NCI-H146 treated with DMSO at 0.1 percent for 48 hours (cell line): ENCODE data around the gene DOCK1.

ENCODE experiments used
- DNase-seq: peaks from one replicate; lab custom pipeline; 2025; ENCODE audit not compliant: unreplicated experiment; lab: John Stamatoyannopoulos, UW

The DOCK1 gene

DNA sequence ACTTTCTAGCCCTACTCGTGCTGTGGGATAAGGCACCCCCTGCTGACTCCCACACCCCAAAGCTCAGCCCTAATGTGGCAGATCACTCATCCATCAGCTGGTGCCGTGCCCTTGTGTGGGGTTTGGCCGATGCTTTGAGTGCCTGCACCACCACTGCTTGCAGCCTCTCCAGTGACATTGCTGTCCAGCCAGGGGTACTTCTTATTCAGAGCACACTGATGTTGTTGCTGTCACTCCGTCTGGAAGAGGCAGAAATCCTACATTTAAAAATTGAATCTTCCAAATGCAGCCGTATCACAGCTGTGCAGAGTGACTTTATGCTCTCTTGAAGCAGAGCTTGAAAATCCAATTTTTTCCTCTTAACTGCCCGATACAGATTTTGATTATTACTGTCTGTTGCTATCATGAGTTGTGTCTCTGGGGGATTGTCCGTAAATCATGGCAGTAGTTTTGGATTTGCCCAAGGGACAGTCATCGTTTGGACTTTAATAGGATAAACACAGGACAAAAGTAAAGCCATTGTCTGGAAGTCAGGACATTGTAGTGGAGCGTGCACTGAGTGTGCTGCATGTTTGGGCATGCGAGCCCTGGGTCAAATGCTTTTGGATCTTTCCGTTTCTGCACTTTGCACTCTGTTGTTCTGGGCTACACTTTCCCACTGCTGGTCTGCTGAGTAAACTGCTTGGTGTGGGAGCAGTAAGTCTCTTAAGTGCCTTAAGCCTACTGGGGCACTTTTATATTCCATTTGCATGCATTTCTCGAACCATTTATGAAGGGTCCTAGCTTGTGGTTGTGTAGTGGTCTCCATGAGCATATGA, 128.2 kb downstream of the DOCK1 start:
- no peak for DNase-seq

GRCh38 chr10:127034034-127034633, 128.9 kb downstream of the DOCK1 start:
- no peak for DNase-seq

DNA sequence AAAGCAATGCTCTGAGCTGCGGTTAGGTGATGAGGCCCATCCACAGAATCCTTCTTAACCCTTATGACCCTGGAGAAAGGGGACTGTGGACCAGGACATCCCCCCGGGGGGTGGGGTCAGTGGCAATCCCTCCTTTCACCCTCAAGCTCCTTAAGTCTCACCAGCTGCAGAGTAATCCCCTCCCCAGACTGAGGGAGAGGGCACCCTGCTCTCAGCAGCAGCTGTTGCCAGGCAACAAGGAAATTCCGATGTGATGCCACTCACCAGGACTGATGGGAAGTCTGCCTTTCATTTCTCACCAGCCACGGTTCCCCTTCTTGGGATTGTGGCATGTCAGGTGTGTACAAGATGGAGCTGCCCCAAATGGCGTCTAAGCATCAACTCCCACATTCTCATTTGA, 129.6 kb downstream of the DOCK1 start:
- DNase-seq, result no peak

- DNase-seq, result no peak
Measured at GRCh38 chr10:127035827-127036226, 130.6 kb downstream of the DOCK1 start.

DNA sequence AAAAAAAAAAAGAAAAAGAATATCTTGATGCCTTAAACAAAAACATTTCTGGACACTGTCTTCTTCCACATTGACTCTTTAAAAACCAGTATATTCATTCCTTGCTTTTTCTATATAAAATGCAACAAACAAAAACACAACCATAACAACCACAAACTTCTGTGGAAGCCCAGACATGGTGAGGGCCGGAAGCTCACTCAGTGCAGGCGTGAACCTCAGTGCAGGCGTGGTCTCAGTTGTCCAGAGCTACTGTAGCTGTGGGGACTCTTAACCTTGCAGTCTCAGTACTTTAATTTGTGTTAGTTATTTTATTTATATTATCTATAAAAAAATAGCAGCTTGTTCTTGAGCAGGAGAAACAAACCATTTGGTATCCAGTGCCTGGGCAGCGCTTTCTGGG, 131.8 kb downstream of the DOCK1 start:
- DNase-seq, result no peak

GRCh38 chr10:127039435-127039834, 134.2 kb downstream of the DOCK1 start:
- no peak for DNase-seq

- DNase-seq, result no peak
Measured at GRCh38 chr10:127040756-127041155, 135.5 kb downstream of the DOCK1 start.

GRCh38 chr10:127041552-127041951, 136.3 kb downstream of the DOCK1 start:
- no peak for DNase-seq

DNA sequence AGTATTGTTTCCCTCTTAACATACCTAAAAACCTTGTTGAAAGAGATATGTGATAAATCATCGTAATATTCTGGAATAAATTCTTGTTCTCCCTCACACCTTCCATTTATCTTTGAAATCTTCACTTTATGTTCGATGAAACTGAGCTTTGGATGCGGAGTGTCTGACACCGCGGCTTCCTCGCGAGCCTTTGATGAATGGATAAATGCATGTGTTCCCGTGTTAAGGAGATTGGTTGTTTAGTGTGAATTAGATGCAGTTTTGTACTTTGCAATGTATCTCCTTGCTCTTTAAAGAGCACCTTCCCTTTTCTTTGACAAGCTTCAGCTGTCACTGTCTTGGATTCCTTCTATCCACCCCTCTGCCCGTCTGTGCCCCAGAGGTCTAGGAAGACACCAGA, 138.1 kb downstream of the DOCK1 start:
- no peak for DNase-seq

- no peak for DNase-seq
Measured at GRCh38 chr10:127044186-127044585, 139.0 kb downstream of the DOCK1 start.

DNA sequence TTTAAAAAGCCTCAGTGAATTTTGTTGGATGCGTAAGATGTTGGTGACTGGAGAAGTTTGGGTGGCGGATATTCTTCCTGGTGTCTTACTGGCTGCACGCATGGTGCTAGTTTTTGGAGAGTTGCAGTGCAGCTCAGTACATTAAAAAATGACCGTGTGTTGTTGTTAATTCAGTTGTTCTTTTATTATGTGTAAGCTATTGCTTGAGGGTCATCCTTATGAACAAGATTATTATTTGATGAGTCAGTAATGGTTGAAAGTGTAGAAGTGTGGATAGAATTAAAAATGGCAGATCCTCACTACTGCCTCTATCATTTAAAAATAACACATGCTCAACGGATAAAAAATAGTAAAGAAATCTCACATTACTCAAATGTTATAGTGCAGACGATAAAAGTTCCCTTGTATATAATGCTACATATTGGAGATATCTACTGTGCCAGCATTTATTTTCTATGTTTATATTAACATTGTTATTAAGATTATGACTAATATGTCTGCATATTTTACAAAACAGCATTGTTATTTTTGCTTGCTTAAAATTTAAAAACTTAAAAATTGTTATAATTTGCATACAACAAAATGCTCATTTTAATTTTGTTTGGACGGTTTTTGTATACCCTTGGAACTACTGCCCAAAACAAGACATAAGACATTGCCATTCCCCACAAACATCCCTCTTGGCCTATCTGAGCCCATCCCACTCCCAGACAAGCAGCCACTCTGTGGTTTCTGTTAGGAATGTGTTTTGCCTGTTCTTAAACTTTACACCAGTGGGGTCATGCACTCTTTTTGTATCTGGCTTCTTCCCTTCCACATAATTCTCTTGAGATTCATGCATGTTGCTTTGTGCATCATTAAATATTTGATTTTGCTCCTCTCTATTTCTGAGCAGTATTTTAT, 142.0 kb downstream of the DOCK1 start:
- no peak for DNase-seq

DNA sequence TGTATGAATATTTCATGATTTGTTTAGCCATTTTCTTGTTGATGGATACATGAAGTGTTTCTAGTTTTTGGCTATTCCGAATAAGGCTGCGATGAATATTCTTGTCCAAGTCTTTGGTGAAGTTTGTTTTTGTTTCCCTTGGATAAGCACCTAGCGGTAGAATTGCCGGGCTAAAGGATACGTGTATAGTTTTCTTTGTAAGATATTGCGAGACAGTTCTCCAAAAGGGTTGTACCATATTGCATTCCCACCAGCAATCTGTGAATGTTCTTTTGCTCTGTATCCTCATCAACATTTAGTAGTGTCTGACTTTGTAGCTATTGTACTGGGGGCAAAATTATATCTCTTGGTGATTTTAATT, 142.6 kb downstream of the DOCK1 start:
- no peak for DNase-seq

GRCh38 chr10:127048630-127049029, 143.4 kb downstream of the DOCK1 start:
- peak; percentile 47 for DNase-seq

DNA sequence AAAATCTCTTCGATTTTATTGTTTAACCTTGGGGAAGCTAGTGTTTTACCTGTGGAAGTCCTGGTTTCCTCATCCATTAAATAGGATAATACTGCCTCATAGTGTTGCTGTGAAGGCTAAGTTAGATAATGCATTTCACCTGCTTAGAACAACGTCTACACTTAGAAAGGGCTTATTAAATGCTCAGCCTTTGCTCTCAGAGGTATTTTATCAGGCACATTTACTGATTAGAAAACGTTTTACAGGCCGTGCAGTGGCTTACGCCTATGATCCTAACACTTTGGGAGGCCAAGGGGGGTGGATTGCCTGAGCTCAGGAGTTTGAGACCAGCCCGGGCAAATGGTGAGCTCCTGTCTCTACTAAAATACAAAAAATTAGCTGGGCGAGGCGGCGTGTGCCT, 146.8 kb downstream of the DOCK1 start:
- no peak for DNase-seq

DNA sequence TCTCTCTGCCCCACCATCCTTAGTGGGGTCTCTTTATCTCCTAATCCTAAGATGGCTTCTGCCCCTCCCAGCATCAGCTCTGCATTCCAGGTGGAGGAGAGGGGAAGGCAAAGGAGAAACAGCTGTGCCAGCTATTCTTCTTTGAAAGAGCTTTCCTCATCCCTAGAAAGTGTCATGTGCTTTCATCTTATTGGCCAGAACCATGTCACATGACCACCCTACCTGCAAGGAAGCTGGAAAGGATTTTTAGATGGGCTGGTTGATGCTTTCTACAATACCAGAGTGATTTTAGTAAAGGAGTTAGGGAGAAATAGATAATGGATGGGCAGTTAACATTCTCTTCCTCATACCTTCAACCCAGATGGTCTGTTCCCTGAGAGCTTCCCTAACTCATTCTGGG, 150.0 kb downstream of the DOCK1 start:
- no peak for DNase-seq

DNA sequence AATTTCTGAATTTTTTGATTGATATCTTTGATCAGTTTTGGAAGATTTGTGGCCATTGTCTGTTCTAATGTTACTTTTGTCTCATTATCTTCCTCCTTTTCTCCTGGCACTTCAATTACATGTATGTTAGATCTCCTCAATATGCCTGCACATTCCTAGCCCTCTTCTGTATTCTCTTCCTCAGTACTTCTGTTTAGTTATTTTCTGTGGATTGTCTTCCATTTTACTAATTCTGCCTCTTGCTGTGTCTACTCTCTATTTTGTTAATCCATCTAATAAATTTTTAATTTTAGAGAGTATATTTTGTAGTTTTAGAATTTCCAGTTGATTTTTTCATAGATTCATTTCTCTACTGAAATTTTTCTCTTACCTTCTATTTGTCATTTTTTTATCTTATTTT, 154.1 kb downstream of the DOCK1 start:
- no peak for DNase-seq

DNA sequence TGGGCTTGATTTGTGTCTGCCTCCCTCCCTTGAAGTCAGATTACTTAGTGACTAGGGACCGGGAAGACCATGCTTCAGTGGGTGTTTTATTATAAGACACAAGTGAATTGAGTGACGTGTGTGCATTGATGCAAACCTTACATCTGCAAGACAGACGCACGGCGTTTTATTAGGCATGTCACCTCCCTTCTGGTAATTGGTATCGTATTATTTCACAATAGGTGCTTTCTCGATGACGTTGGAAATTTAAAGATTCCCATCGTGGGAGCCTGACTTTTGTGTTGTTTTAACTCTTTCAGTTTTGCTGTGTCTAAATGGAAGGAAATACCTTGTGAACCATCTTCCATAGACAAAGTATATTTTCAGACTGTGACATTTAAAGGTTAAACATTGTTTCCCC, 158.5 kb downstream of the DOCK1 start:
- DNase-seq, result no peak

- no peak for DNase-seq
Measured at GRCh38 chr10:127064474-127064873, 159.2 kb downstream of the DOCK1 start.

- no peak for DNase-seq
Measured at GRCh38 chr10:127067542-127068194, 162.4 kb downstream of the DOCK1 start.

- DNase-seq, result no peak
Measured at GRCh38 chr10:127068485-127068884, 163.3 kb downstream of the DOCK1 start.

DNA sequence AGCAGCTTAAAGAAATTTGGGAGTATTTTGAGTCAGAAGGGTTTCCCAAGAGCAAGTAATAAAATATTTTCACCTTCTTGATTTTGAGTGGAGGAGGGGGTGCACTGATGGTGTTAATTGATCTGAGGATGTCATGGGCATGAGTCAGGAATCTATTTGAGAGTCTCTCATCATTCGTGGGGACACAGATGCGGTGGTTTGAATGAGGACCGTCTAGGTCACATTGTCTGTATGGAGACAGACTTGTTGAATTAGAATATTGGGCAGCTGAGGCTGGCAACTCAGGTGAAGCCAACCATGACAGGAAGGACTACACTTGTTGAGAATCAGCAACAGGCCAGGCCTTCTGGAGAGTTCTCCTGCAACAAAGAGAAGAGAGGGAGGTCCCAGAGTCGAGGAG, 164.2 kb downstream of the DOCK1 start:
- DNase-seq, result no peak
